ENCODE measurements around the gene POU3F3. TPM values are rescaled to one million over a fixed set of nuclear protein-coding genes. Genes with fewer than 3 reads are reported as not detected.

Gene POU3F3
- total RNA-seq: not detected in 2 replicates

DNA sequence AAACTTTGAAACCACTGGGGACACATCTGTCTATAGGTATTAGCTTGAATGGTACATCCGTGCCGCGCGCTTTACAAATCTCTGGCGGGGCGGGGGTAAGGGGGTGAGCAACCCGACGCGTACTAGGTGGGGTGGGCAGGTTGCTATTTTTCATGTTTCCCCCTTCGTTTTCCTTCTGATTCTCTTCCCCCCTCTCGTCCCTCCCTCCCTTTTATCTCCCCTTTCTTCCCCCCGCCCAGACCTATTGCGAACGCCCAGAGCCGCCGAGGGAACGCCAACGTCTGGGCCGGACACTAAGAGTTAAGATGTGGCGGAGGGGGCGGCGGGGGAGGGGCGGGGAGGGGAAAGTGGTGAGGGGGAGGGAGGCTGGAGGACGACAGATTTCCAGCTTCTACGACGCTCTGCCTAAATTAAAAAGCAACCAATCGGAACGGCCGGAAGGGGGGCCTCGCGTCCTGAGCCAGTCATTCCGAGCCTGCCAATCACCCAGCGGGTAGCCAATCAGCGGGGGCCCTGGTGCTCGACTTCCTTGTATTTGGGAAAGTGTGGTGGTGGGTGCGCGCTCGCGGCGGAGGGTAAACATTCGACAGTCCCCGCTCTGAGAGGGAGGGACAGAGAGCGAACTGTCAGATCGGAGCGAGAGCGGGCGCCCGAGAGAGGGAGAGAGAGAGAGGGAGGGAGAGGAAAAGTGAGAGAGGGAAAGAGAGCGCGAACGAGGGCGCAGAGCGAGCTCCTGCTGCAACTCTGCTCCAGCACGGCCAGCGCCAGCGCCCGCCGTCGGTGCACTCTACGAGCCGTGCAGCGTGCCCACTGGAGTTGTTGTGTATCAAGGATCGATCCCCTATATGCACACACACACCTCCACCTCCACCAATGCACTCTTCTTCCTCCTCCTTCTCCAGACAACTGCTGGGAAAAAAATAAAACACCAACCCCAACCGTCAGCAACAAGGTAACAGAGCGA is at the start of gene POU3F3:
POU3F3 (plus strand) TSS at position 582 of the 964 bp plus-strand sequence. CDS start 1,396 bp downstream, outside the sequence.

Other genes starting within 250 kb of the POU3F3 start
- 21.2 and 30.3 TPM in 2 replicates for gene MRPS9, start 184.0 kb downstream of the POU3F3 start, total RNA-seq

Measured in smooth muscle cell of trachea (primary cell).